Measurements from ENCODE around the gene PPP6R2.
"Not testable (repeated sequence)": the region's sequence is repeated elsewhere in the genome, so short reads cannot be mapped to it uniquely, and the experiment has no call there.

PPP6R2 gene

GRCh38 chr22:50376085-50376651, 33.0 kb downstream of the PPP6R2 start:
- Histone ChIP-seq H3K4me2 (ENCODE audit: low read length) (no peak overlapping the region), H3K79me1 (ENCODE audit: low read length) (no peaks in the 10 kb centered on the region), H3K4ac (ENCODE audit: low read depth, low read length) (no peak overlapping the region), H3K27ac (ENCODE audit: low read depth, low read length) (no peak overlapping the region), H3K36me3 (ENCODE audit: control insufficient read depth, insufficient read depth, low read length) (peaks cover 3% of the 10 kb centered on the region), H3K4me1 (ENCODE audit: control insufficient read depth, low read depth, low read length) (no peaks in the 10 kb centered on the region), H3K56ac (ENCODE audit: low read length) (no peak overlapping the region), H2BK120ac (ENCODE audit: low read depth, low read length) (no peak overlapping the region), H3K9ac (ENCODE audit: low read length) (no peak overlapping the region), H3K18ac (ENCODE audit: low read length) (no peak overlapping the region), H3K79me2 (ENCODE audit: control insufficient read depth, insufficient read depth, low read length) (no peaks in the 10 kb centered on the region), H2BK5ac (ENCODE audit: low read length) (no peak overlapping the region), H4K8ac (ENCODE audit: low read depth, low read length) (no peak overlapping the region), H3K23ac (ENCODE audit: low read length) (no peak overlapping the region), H2BK15ac (replicated peaks; ENCODE audit: low read depth) (no peak overlapping the region), H4K5ac (ENCODE audit: low read length) (no peak overlapping the region), H3K4me3 (ENCODE audit: low read length) (no peak overlapping the region), H2AK5ac (ENCODE audit: low read length) (no peak overlapping the region), H3K27me3 (ENCODE audit: insufficient read depth, low read length, poor library complexity) (no peaks in the 10 kb centered on the region)
- no CpG with 5 or more reads among the region's 5 CpGs for WGBS (ENCODE audit: extremely low coverage, insufficient coverage, low lambda C conversion rate)
- no peak for DNase-seq

DNA sequence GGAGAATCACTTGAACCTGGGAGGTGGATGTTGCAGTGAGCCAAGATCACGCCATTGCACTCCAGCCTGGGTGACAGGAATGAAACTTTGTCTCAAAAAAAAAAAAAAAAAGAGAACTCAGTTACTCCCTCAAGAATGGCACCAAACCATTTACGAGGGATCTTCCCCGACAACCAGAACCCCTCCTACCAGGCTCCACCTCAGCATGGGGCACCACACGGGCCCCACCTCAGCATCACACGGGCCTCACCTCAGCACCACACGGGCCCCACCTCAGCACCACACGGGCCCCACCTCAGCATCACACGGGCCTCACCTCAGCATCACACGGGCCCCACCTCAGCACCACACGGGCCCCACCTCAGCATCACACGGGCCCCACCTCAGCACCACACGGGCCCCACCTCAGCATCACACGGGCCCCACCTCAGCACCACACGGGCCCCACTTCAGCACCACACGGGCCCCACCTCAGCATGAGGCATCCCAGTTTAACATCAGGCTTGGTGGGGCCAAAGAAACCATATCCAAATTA, 38.0 kb downstream of the PPP6R2 start:
- not testable (repeated sequence) for H4K8ac ChIP-seq (ENCODE audit: low read depth, low read length); H3K27me3 ChIP-seq (ENCODE audit: insufficient read depth, low read length, poor library complexity); H2AK5ac ChIP-seq (ENCODE audit: low read length); H3K4me1 ChIP-seq (ENCODE audit: control insufficient read depth, low read depth, low read length); H3K27ac ChIP-seq (ENCODE audit: low read depth, low read length); H3K4me2 ChIP-seq (ENCODE audit: low read length); H2BK120ac ChIP-seq (ENCODE audit: low read depth, low read length); H3K4ac ChIP-seq (ENCODE audit: low read depth, low read length); H4K5ac ChIP-seq (ENCODE audit: low read length); H3K79me1 ChIP-seq (ENCODE audit: low read length); DNase-seq; H3K56ac ChIP-seq (ENCODE audit: low read length); H3K18ac ChIP-seq (ENCODE audit: low read length); H2BK15ac ChIP-seq (replicated peaks; ENCODE audit: low read depth); H3K23ac ChIP-seq (ENCODE audit: low read length); H3K4me3 ChIP-seq (ENCODE audit: low read length); H2BK5ac ChIP-seq (ENCODE audit: low read length); H3K36me3 ChIP-seq (ENCODE audit: control insufficient read depth, insufficient read depth, low read length); H3K79me2 ChIP-seq (ENCODE audit: control insufficient read depth, insufficient read depth, low read length); H3K9ac ChIP-seq (ENCODE audit: low read length)
- WGBS (ENCODE audit: extremely low coverage, insufficient coverage, low lambda C conversion rate) = no CpG with 5 or more reads among the region's 15 CpGs

DNA sequence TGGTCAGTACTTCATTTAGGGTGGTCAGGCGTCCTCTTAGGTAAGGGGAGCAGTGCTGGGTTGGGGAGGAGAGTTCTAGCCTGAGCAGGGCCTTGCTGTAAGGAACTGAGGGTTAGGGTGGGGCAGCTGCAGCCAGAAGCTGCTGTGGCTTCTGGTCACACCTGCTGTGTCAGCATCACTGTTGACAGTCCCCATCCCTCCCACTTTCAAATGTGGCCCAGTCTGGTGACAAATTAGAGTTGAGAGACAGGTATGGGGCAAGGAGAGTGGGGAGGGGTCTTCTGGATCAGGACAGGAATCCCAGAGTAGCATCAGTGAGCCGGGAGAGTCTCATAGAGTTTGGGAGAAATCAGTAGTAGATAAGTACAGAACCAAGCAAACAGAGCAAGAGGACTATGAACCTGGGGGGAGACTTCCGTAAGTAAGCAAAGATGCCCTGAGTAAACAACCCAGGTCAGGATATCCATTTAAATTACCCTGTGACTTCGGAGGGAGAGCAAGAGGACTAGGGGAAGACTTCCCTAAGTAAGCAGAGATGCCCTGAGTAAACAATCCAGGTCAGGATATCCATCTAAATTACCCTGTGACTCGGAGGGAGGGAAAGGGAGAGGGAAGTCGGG, 53.7 kb downstream of the PPP6R2 start:
- no peak overlapping the region for H3K4me2 ChIP-seq (ENCODE audit: low read length)
- H4K5ac ChIP-seq (ENCODE audit: low read length) = no peak overlapping the region
- H2AK5ac ChIP-seq (ENCODE audit: low read length) = no peak overlapping the region
- no peaks in the 10 kb centered on the region for H3K36me3 ChIP-seq (ENCODE audit: control insufficient read depth, insufficient read depth, low read length)
- no peak overlapping the region for H3K18ac ChIP-seq (ENCODE audit: low read length)
- H3K79me1 ChIP-seq (ENCODE audit: low read length) = peaks cover 2% of the 10 kb centered on the region
- H3K4me3 ChIP-seq (ENCODE audit: low read length) = no peak overlapping the region
- no peak overlapping the region for H3K9ac ChIP-seq (ENCODE audit: low read length)
- H2BK15ac ChIP-seq (replicated peaks; ENCODE audit: low read depth) = no peak overlapping the region
- no peak overlapping the region for H3K4ac ChIP-seq (ENCODE audit: low read depth, low read length)
- H3K27me3 ChIP-seq (ENCODE audit: insufficient read depth, low read length, poor library complexity) = no peaks in the 10 kb centered on the region
- no CpG with 5 or more reads among the region's 6 CpGs for WGBS (ENCODE audit: extremely low coverage, insufficient coverage, low lambda C conversion rate)
- H2BK5ac ChIP-seq (ENCODE audit: low read length) = no peak overlapping the region
- no peak overlapping the region for H3K23ac ChIP-seq (ENCODE audit: low read length)
- no peak overlapping the region for H2BK120ac ChIP-seq (ENCODE audit: low read depth, low read length)
- peaks cover 7% of the 10 kb centered on the region for H3K4me1 ChIP-seq (ENCODE audit: control insufficient read depth, low read depth, low read length)
- no peak overlapping the region for H3K56ac ChIP-seq (ENCODE audit: low read length)
- H3K27ac ChIP-seq (ENCODE audit: low read depth, low read length) = peak overlapping the region; percentile 22
- H4K8ac ChIP-seq (ENCODE audit: low read depth, low read length) = no peak overlapping the region
- peak; percentile 81 for DNase-seq
- H3K79me2 ChIP-seq (ENCODE audit: control insufficient read depth, insufficient read depth, low read length) = no peaks in the 10 kb centered on the region

- not testable (repeated sequence) for H2AK5ac ChIP-seq (ENCODE audit: low read length); H3K27me3 ChIP-seq (ENCODE audit: insufficient read depth, low read length, poor library complexity); H3K4me1 ChIP-seq (ENCODE audit: control insufficient read depth, low read depth, low read length); H3K36me3 ChIP-seq (ENCODE audit: control insufficient read depth, insufficient read depth, low read length); H4K8ac ChIP-seq (ENCODE audit: low read depth, low read length); H2BK120ac ChIP-seq (ENCODE audit: low read depth, low read length); H3K4ac ChIP-seq (ENCODE audit: low read depth, low read length); H3K23ac ChIP-seq (ENCODE audit: low read length); H2BK5ac ChIP-seq (ENCODE audit: low read length); H3K4me2 ChIP-seq (ENCODE audit: low read length); H4K5ac ChIP-seq (ENCODE audit: low read length); H3K56ac ChIP-seq (ENCODE audit: low read length); H3K18ac ChIP-seq (ENCODE audit: low read length); H3K4me3 ChIP-seq (ENCODE audit: low read length); H2BK15ac ChIP-seq (replicated peaks; ENCODE audit: low read depth); H3K27ac ChIP-seq (ENCODE audit: low read depth, low read length); H3K9ac ChIP-seq (ENCODE audit: low read length); H3K79me2 ChIP-seq (ENCODE audit: control insufficient read depth, insufficient read depth, low read length); H3K79me1 ChIP-seq (ENCODE audit: low read length)
- DNase-seq = peak; percentile 89
- WGBS (ENCODE audit: extremely low coverage, insufficient coverage, low lambda C conversion rate) = no CpG with 5 or more reads among the region's 4 CpGs
These were observed 54.4 kb downstream of the PPP6R2 start for GRCh38 chr22:50397371-50398060.

DNA sequence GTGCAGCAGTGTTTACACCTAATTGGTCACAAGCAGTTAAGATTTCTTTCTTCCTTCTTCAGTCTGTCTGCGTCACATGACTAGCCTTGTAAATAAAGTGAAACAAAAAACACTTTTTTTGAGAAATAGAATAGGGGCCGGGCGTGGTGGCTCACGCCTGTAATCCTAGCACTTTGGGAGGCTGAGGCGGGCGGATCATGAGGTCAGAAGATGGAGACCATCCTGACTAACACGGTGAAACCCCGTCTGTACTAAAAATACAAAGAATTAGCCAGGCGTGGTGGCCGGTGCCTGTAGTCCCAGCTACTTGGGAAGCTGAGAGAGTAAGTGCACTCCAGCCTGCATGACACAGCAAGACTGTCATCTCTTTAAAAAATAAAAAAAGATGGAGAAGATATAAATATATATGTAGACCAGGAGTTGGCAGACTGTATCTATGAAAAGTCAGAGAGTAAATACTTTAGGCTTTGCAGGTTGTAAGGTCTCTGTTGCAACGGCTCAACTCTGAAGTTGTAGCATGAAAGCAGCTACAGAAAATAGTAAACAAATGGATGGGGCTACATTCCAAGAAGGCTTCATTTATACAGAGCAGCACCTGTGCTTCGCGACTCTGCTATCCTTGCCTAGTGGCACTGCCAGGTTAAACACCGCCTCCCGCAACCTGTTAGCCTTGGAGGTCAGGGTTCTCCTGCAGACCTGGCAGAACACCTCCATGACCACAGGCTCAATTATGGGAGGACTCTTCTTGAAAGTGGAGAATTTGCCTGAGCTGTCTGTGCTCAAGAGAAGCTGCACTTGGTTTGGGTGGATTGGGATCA, 55.9 kb downstream of the PPP6R2 start:
- no peaks in the 10 kb centered on the region for H3K36me3 ChIP-seq (ENCODE audit: control insufficient read depth, insufficient read depth, low read length)
- H2BK120ac ChIP-seq (ENCODE audit: low read depth, low read length) = no peak overlapping the region
- no peak overlapping the region for H3K18ac ChIP-seq (ENCODE audit: low read length)
- H3K79me2 ChIP-seq (ENCODE audit: control insufficient read depth, insufficient read depth, low read length) = no peaks in the 10 kb centered on the region
- H2BK5ac ChIP-seq (ENCODE audit: low read length) = no peak overlapping the region
- H3K9ac ChIP-seq (ENCODE audit: low read length) = no peak overlapping the region
- no peak overlapping the region for H3K4me2 ChIP-seq (ENCODE audit: low read length)
- DNase-seq = no peak
- H3K4me3 ChIP-seq (ENCODE audit: low read length) = no peak overlapping the region
- no peak overlapping the region for H3K27ac ChIP-seq (ENCODE audit: low read depth, low read length)
- H3K4me1 ChIP-seq (ENCODE audit: control insufficient read depth, low read depth, low read length) = peaks cover 7% of the 10 kb centered on the region
- H3K4ac ChIP-seq (ENCODE audit: low read depth, low read length) = no peak overlapping the region
- H3K79me1 ChIP-seq (ENCODE audit: low read length) = peaks cover 3% of the 10 kb centered on the region
- WGBS (ENCODE audit: extremely low coverage, insufficient coverage, low lambda C conversion rate) = no CpG with 5 or more reads among the region's 15 CpGs
- no peak overlapping the region for H2AK5ac ChIP-seq (ENCODE audit: low read length)
- H2BK15ac ChIP-seq (replicated peaks; ENCODE audit: low read depth) = no peak overlapping the region
- no peak overlapping the region for H4K5ac ChIP-seq (ENCODE audit: low read length)
- no peak overlapping the region for H4K8ac ChIP-seq (ENCODE audit: low read depth, low read length)
- peak overlapping the region; percentile 50 for H3K56ac ChIP-seq (ENCODE audit: low read length)
- no peaks in the 10 kb centered on the region for H3K27me3 ChIP-seq (ENCODE audit: insufficient read depth, low read length, poor library complexity)
- peak overlapping the region; percentile 68 for H3K23ac ChIP-seq (ENCODE audit: low read length)

Data from mesendoderm (in vitro differentiated cells).